Measurements from ENCODE around the gene KHDRBS2.

GRCh38 chr6:62162858-62163257, 123.2 kb downstream of the KHDRBS2 start:
- TF ChIP-seq, protein P1, sequence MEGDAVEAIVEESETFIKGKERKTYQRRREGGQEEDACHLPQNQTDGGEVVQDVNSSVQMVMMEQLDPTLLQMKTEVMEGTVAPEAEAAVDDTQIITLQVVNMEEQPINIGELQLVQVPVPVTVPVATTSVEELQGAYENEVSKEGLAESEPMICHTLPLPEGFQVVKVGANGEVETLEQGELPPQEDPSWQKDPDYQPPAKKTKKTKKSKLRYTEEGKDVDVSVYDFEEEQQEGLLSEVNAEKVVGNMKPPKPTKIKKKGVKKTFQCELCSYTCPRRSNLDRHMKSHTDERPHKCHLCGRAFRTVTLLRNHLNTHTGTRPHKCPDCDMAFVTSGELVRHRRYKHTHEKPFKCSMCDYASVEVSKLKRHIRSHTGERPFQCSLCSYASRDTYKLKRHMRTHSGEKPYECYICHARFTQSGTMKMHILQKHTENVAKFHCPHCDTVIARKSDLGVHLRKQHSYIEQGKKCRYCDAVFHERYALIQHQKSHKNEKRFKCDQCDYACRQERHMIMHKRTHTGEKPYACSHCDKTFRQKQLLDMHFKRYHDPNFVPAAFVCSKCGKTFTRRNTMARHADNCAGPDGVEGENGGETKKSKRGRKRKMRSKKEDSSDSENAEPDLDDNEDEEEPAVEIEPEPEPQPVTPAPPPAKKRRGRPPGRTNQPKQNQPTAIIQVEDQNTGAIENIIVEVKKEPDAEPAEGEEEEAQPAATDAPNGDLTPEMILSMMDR (optimal IDR thresholded peaks at IDR 0.05 in 1 of 3, IDR thresholded peaks at IDR 0.05 in 1 of 3, conservative IDR thresholded peaks at IDR 0.05 in 1 of 3; ENCODE audit: extremely low read depth in 1 of 3, insufficient read depth in 2 of 3, low read length in 3 of 3), result no peak
- no peak for TF ChIP-seq EZH2 (IDR thresholded peaks at IDR 0.05; ENCODE audit: low read length)
